ENCODE data around the gene ABCA1. TPM values are rescaled to one million over a fixed set of nuclear protein-coding genes. Genes with fewer than 3 reads are reported as not detected.
A peak's percentile ranks its signal among the peaks of the same experiment; 100 is the strongest.

The ABCA1 gene
- total RNA-seq, 1 donor = 73.1 TPM

DNA sequence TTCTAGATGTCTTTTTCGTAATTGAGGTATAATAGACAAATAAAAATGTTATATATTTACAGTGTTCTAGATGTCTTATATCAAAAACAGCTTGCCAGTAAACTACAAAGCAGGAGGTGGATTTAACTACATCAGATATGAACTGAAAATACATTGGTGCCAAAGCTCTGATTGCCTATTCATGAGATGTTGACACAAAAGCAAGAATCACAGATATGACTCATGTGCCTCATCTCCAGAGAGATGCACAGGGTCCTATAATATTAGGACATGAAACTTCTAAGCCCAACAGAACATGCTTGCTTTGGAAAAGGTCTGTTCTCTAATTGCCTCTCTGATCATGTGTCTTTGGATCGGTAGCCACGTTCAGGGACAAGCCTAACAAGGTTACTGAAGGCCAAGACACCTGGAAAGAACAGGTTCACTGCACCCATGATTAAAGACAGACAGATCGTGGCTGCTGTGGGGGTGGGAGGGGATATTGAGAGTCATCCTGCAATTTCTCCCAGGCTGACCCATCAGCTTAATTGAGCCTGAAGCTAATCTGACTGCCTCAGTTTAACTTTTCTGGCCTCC lies 16.8 kb downstream of the ABCA1 start:
- Histone ChIP-seq H2AFZ (ENCODE audit: low read length) (no peak overlapping the region), H3K4me3 (ENCODE audit: insufficient read depth, low read length) (no peak overlapping the region), H3K27me3 (ENCODE audit: insufficient read depth, low read length) (no peaks in the 10 kb centered on the region), H4K20me1 (ENCODE audit: insufficient read depth, low read length) (no peaks in the 10 kb centered on the region), H3K4me2 (ENCODE audit: insufficient read depth, low read length) (peak overlapping the region; percentile 0), H3K4me1 (ENCODE audit: insufficient read depth, low read length) (peaks cover 32% of the 10 kb centered on the region), H3K36me3 (ENCODE audit: insufficient read depth, low read length) (no peaks in the 10 kb centered on the region), H3K9me3 (ENCODE audit: low read depth, low read length) (no peaks in the 10 kb centered on the region), H3K79me2 (ENCODE audit: insufficient read depth, low read length) (peaks cover 6% of the 10 kb centered on the region), H3K27ac (ENCODE audit: low read depth, low read length) (no peak overlapping the region)
- TF ChIP-seq CTCF (IDR thresholded peaks at IDR 0.05; ENCODE audit: extremely low read depth, low read depth, low read length) = no peak
- peak; percentile 73 for DNase-seq (ENCODE audit: insufficient read length, low spot score, missing footprints)

DNA sequence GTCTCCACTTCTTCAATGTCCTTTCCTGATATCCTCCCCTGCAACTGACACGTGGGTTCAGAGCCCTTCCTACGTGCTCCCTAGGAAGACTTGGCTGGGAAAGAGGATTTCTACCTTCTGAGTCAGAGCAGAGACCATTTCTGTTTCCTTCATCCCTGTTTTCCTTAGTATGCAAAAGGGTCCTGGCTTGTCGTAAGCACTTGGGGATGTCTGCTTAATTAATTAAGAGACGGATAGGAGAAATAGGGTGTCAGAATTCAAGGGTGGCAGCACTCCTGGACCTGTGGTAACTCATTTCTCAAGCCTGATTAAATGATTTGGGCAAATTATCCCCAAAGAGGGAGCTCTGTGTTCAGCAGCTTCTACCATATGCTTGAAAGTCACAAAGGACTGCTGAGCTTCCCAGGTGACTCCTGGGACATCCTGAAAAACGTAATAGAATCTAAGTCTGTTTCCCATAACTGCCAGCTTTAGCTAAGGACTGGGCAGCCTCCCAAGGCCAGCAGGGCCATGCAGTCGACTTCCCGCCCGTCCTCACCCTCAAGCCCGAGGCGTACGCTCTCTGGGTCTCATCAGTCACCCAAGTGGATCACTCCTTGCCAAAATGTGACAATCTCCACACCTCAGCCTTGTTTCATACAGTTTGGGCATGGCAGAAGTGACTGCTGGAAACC lies 20.5 kb downstream of the ABCA1 start:
- DNase-seq (ENCODE audit: insufficient read length, low spot score, missing footprints) = peak; percentile 86
- peak overlapping the region; percentile 65 for H3K27ac ChIP-seq (ENCODE audit: low read depth, low read length)
- no peaks in the 10 kb centered on the region for H3K9me3 ChIP-seq (ENCODE audit: low read depth, low read length)
- H3K27me3 ChIP-seq (ENCODE audit: insufficient read depth, low read length) = no peaks in the 10 kb centered on the region
- no peak overlapping the region for H2AFZ ChIP-seq (ENCODE audit: low read length)
- no peaks in the 10 kb centered on the region for H3K36me3 ChIP-seq (ENCODE audit: insufficient read depth, low read length)
- no peaks in the 10 kb centered on the region for H3K79me2 ChIP-seq (ENCODE audit: insufficient read depth, low read length)
- peaks cover 42% of the 10 kb centered on the region for H3K4me1 ChIP-seq (ENCODE audit: insufficient read depth, low read length)
- no peaks in the 10 kb centered on the region for H4K20me1 ChIP-seq (ENCODE audit: insufficient read depth, low read length)
- H3K4me2 ChIP-seq (ENCODE audit: insufficient read depth, low read length) = peak overlapping the region; percentile 58
- H3K4me3 ChIP-seq (ENCODE audit: insufficient read depth, low read length) = peak overlapping the region; percentile 1
- no peak for TF ChIP-seq CTCF (IDR thresholded peaks at IDR 0.05; ENCODE audit: extremely low read depth, low read depth, low read length)

DNA sequence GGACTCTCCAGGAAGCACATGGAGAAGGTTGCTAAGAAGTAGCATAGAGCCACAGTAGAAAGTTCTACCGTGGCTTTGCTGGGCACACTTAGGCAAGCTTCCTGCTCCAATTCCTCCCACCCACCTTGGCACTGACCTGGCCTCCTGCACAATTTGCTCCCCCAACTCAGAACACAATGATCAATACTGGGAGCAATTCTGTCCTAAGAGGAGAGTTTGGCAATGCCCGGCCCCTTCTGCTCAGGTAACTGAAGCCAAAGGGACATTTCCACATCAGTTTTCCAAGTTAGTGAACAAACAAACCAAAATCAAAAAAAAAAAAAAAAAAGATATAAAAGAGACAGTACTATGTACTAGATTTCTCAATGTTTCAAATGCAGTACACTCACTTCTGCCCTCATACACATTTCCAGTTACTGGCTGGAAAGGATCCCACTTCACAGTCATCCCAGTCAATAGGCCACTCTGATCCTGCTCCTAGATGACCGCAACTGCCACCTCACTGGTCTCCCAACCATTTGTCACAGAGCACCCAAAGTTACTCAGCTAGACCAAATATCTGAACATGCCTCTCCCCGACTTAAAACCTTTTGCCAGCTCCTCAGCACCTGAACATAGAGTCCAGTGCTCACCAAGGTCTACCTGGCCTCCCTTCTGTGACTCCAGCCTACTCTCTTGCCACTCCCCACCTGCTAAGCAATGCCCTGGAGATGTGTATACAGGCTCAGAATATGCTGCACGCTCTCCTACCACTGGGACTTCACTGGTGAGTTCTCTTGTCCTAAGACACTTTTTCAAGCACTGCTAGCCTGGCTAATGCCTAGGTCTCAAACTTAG lies 21.3 kb downstream of the ABCA1 start:
- Histone ChIP-seq H2AFZ (ENCODE audit: low read length) (no peak overlapping the region), H3K4me1 (ENCODE audit: insufficient read depth, low read length) (peaks cover 42% of the 10 kb centered on the region), H3K27me3 (ENCODE audit: insufficient read depth, low read length) (no peaks in the 10 kb centered on the region), H3K36me3 (ENCODE audit: insufficient read depth, low read length) (no peaks in the 10 kb centered on the region), H3K9me3 (ENCODE audit: low read depth, low read length) (no peaks in the 10 kb centered on the region), H3K27ac (ENCODE audit: low read depth, low read length) (peak overlapping the region; percentile 65), H3K4me2 (ENCODE audit: insufficient read depth, low read length) (peak overlapping the region; percentile 58), H4K20me1 (ENCODE audit: insufficient read depth, low read length) (no peaks in the 10 kb centered on the region), H3K4me3 (ENCODE audit: insufficient read depth, low read length) (peak overlapping the region; percentile 1), H3K79me2 (ENCODE audit: insufficient read depth, low read length) (no peaks in the 10 kb centered on the region)
- DNase-seq (ENCODE audit: insufficient read length, low spot score, missing footprints) = peak; percentile 86
- no peak for TF ChIP-seq CTCF (IDR thresholded peaks at IDR 0.05; ENCODE audit: extremely low read depth, low read depth, low read length)

DNA sequence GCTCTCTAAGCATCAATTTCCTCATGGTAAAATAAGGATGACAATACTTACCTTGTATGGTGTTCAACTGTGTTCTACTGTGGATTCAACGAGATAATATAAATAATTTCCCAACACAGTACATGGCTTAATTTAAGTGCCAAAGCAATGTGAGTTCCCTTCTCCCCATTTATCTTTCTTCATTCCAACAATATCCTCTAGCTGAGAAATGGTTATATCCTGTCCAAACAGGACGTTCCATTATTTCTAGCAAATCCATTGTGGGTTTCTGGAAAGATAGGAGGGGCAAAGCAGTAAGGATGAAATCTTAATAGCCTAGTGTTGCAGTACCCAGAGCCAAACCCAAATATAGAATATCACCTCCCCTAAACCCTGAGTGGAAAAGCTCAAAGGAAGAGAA lies 22.0 kb downstream of the ABCA1 start:
- Histone ChIP-seq H4K20me1 (ENCODE audit: insufficient read depth, low read length) (no peaks in the 10 kb centered on the region), H3K27ac (ENCODE audit: low read depth, low read length) (peak overlapping the region; percentile 65), H3K27me3 (ENCODE audit: insufficient read depth, low read length) (no peaks in the 10 kb centered on the region), H3K36me3 (ENCODE audit: insufficient read depth, low read length) (no peaks in the 10 kb centered on the region), H3K4me3 (ENCODE audit: insufficient read depth, low read length) (no peak overlapping the region), H3K4me2 (ENCODE audit: insufficient read depth, low read length) (peak overlapping the region; percentile 9), H3K4me1 (ENCODE audit: insufficient read depth, low read length) (peaks cover 37% of the 10 kb centered on the region), H3K79me2 (ENCODE audit: insufficient read depth, low read length) (no peaks in the 10 kb centered on the region), H3K9me3 (ENCODE audit: low read depth, low read length) (no peaks in the 10 kb centered on the region), H2AFZ (ENCODE audit: low read length) (no peak overlapping the region)
- TF ChIP-seq CTCF (IDR thresholded peaks at IDR 0.05; ENCODE audit: extremely low read depth, low read depth, low read length) = no peak
- no peak for DNase-seq (ENCODE audit: insufficient read length, low spot score, missing footprints)

All from osteoblast (primary cell).